GM12874 (cell line): ENCODE measurements around the gene TECPR2.

Source experiments
- CTCF ChIP-seq: IDR thresholded peaks from 2 replicates; pipeline ENCODE4 v1.5.1; 2011; ENCODE audit warnings: low read depth, mild to moderate bottlenecking, control low read depth, low read length, moderate library complexity; ENCODE audit not compliant: insufficient read depth

TECPR2 gene

GRCh38 chr14:102508774-102509745, 146.3 kb downstream of the TECPR2 start:
- no peak for TF ChIP-seq CTCF

GRCh38 chr14:102509746-102510615, 147.2 kb downstream of the TECPR2 start, which contains the start of gene ANKRD9:
ANKRD9 (minus strand) TSS chr14:102509776; CDS start chr14:102507889, 1,887 bp downstream.
- TF ChIP-seq CTCF, result 0 out of 2 replicates have a peak, but pooled peaks have one; percentile 2

- TF ChIP-seq CTCF, result no peak
Measured at GRCh38 chr14:102510616-102511520, 148.1 kb downstream of the TECPR2 start.

- TF ChIP-seq CTCF, result no peak
Measured at GRCh38 chr14:102511538-102511937, 148.8 kb downstream of the TECPR2 start.

GRCh38 chr14:102512793-102513300, 150.1 kb downstream of the TECPR2 start:
- no peak for TF ChIP-seq CTCF

- TF ChIP-seq CTCF, result no peak
Measured at GRCh38 chr14:102513899-102514772, 151.4 kb downstream of the TECPR2 start.
